Esophagus muscularis mucosa (tissue), 4 donors: ENCODE measurements around the gene POU3F3. TPM values are rescaled to one million over a fixed set of nuclear protein-coding genes. Genes with fewer than 3 reads are reported as not detected.

ENCODE experiments used
- DNase-seq: peaks from one replicate; pipeline ENCODE4 v3.0.0-alpha.2; 2017; ENCODE audit errors: extremely low spot score
- H3K27ac ChIP-seq, 4 donors: fragments of 200-600 bp; sonication (generic); replicated peaks in 1 of 4; 1 replicate in 3 of 4; 2 replicates in 1 of 4; pipeline ENCODE4 v1.5.1; 2016 to 2019; ENCODE audit warnings: mild to moderate bottlenecking in 1 of 4
- H3K27me3 ChIP-seq, 4 donors: fragments of 200-600 bp; sonication (generic); one replicate each; pipeline versions ENCODE4 v1.5.1 to v1.6.0; 2016 to 2019
- H3K36me3 ChIP-seq, 4 donors: fragments of 200-600 bp; sonication (generic); one replicate each; pipeline ENCODE4 v1.5.1; 2016 to 2019
- H3K4me1 ChIP-seq, 4 donors: fragments of 200-600 bp; sonication (generic); one replicate each; pipeline ENCODE4 v1.5.1; 2016 to 2019
- H3K4me3 ChIP-seq, 4 donors: fragments of 200-600 bp; sonication (generic); 1 replicate in 2 of 4; 2 replicates in 2 of 4; pipeline ENCODE4 v1.5.1; 2016 to 2019; ENCODE audit warnings: mild to moderate bottlenecking in 4 of 4, moderate library complexity in 1 of 4
- H3K9me3 ChIP-seq, 4 donors: fragments of 200-600 bp; sonication (generic); 1 replicate in 3 of 4; 2 replicates in 1 of 4; pipeline ENCODE4 v1.5.1; 2016 to 2019
- CTCF ChIP-seq, 3 experiments: fragments of 200-600 bp in 2 of 3; fragments of 450-650 bp in 1 of 3; sonication (generic) in 2 of 3; IDR thresholded peaks; one replicate each; pipeline ENCODE4 v1.5.1; 2017 to 2019; ENCODE audit warnings: antibody characterized with exemption in 3 of 3, mild to moderate bottlenecking in 2 of 3, moderate library complexity in 1 of 3
- EP300 ChIP-seq: sonication (generic); formaldehyde crosslinking; IDR thresholded peaks from one replicate; pipeline ENCODE4 v1.6.1; 2017; ENCODE audit warnings: antibody characterized with exemption
- POLR2A ChIP-seq: fragments of 450-650 bp; IDR thresholded peaks from one replicate; pipeline ENCODE4 v1.6.1; 2017; ENCODE audit warnings: antibody characterized with exemption, moderate library complexity, mild to moderate bottlenecking, low read depth
- POLR2AphosphoS5 ChIP-seq, 2 donors: sonication (generic); formaldehyde crosslinking; IDR thresholded peaks; one replicate each; pipeline ENCODE4 v1.6.1; 2017; ENCODE audit warnings: antibody characterized with exemption in 2 of 2
- whole genome bisulfite sequencing: methylation state at CpG from one replicate; pipeline ENCODE4 v1.1.5; 2018; 5-methylcytosine and 5-hydroxymethylcytosine counted together
- intact Hi-C: fragments of 100-400 bp; cut with DNase I; formaldehyde crosslinking; loops from one replicate; pipeline ENCODE4 v1.15.1; 2023
- small RNA-seq, 3 donors: library from RNA; depleted of rRNA; stranded (forward); fragments of <200 nt; gene quantifications; one replicate each; pipeline ENCODE3, GENCODE V24; 2016
- total RNA-seq, 4 donors: library from RNA; depleted of rRNA; stranded (reverse); fragments of >200 nt; gene quantifications; one replicate each; pipeline versions ENCODE4 v1.1.0 to v1.2.1, GENCODE V29; 2016

The POU3F3 gene
- total RNA-seq, 4 donors from 2014 or later: 0.11 TPM; not detected in 3

GRCh38 chr2:104900608-104901007 is 46.7 kb downstream of the POU3F3 start:
- no peak for DNase-seq
- no peak overlapping the region for H3K27ac ChIP-seq
- no peaks in the 10 kb centered on the region for H3K9me3 ChIP-seq
- TF ChIP-seq POLR2AphosphoS5 (IDR thresholded peaks at IDR 0.05) (no peak), POLR2A (no peak)
- intact Hi-C loops: no loop called here
- H3K36me3 ChIP-seq: no peaks in the 10 kb centered on the region
- no peaks in the 10 kb centered on the region for H3K4me1 ChIP-seq
- H3K27me3 ChIP-seq: peaks cover 0 to 51% (median 3%) of the 10 kb centered on the region in 4 donors
- WGBS: 70% methylated on average over 7 of the region's 7 CpGs
- no peak overlapping the region for H3K4me3 ChIP-seq

- DNase-seq: no peak
- H3K27me3 ChIP-seq: peaks cover 0 to 44% (median under 1%) of the 10 kb centered on the region in 4 donors
- intact Hi-C loops: no loop called here
Measured at GRCh38 chr2:104901037-104901881, 47.3 kb downstream of the POU3F3 start.

GRCh38 chr2:104902317-104902716 is 48.4 kb downstream of the POU3F3 start:
- Histone ChIP-seq H3K9me3 (no peaks in the 10 kb centered on the region), H3K27me3 (peaks cover 0 to 34% (median 0%) of the 10 kb centered on the region in 4 donors), H3K27ac (no peak overlapping the region), H3K4me1 (no peaks in the 10 kb centered on the region), H3K36me3 (no peaks in the 10 kb centered on the region), H3K4me3 (no peak overlapping the region)
- 57% methylated on average over 6 of the region's 6 CpGs for whole genome bisulfite sequencing
- no peak for DNase-seq
- TF ChIP-seq EP300 (no peak), POLR2A (no peak), POLR2AphosphoS5 (IDR thresholded peaks at IDR 0.05) (no peak), CTCF (IDR thresholded peaks at IDR 0.05) (no peak)
- intact Hi-C loops: no loop called here

More at GRCh38 chr2:104901037-104901881, 47.3 kb downstream of the POU3F3 start:
- H3K4me3 ChIP-seq: no peak overlapping the region
- H3K4me1 ChIP-seq: no peaks in the 10 kb centered on the region
- no peaks in the 10 kb centered on the region for H3K9me3 ChIP-seq
- TF ChIP-seq CTCF (IDR thresholded peaks at IDR 0.05) (no peak), POLR2AphosphoS5 (IDR thresholded peaks at IDR 0.05) (no peak), POLR2A (no peak), EP300 (no peak)
- 68% methylated on average over 12 of the region's 14 CpGs for WGBS
- no peaks in the 10 kb centered on the region for H3K36me3 ChIP-seq
- no peak overlapping the region for H3K27ac ChIP-seq

Small RNA genes within 50 kb of the gene (small RNA-seq; reads per million reads assigned to genes)
- gene AC018730.1: 0 reads per million in 3 donors

Other genes starting within 250 kb of the POU3F3 start
- gene MRPS9, start 184.0 kb downstream of the POU3F3 start, total RNA-seq: 10 to 100 TPM; 16.2 to 21.0 (median 18.4) TPM